SK-N-SH treated with all-trans-retinoic acid at 6 μM for 48 hours (cell line): Measurements from ENCODE around the gene PTPRD.

Experiments
- ATAC-seq: fragments of 200-7000 bp; cut with Tn5 transposase; 3 replicates; pipeline ENCODE4 v1.9.1; 2020; ENCODE audit warnings: mild to moderate bottlenecking, moderate library complexity
- BACH2 ChIP-seq: fragments of 250-450 bp; sonication (Bioruptor Pico); IDR thresholded peaks from 2 replicates; pipeline ENCODE4 v1.9.0; 2021; ENCODE audit warnings: mild to moderate bottlenecking, borderline replicate concordance
- CSDC2 ChIP-seq: fragments of 250-450 bp; sonication (Bioruptor Pico); IDR thresholded peaks from 2 replicates; pipeline ENCODE4 v1.5.0; 2020; ENCODE audit warnings: mild to moderate bottlenecking, moderate library complexity
- ISL1 ChIP-seq: fragments of 250-450 bp; sonication (Bioruptor Pico); IDR thresholded peaks from 2 replicates; pipeline ENCODE4 v2.1.2; 2022; ENCODE audit warnings: mild to moderate bottlenecking, moderate library complexity
- OSR1 ChIP-seq: fragments of 250-450 bp; sonication (Bioruptor Pico); IDR thresholded peaks from 2 replicates; pipeline ENCODE4 v1.8.0; 2022; ENCODE audit warnings: moderate library complexity, mild to moderate bottlenecking, inconsistent platforms
- PPARA ChIP-seq: fragments of 250-450 bp; sonication (Bioruptor Pico); IDR thresholded peaks from 2 replicates; pipeline ENCODE4 v1.5.0; 2020; ENCODE audit warnings: mild to moderate bottlenecking, borderline replicate concordance
- RARB ChIP-seq: fragments of 250-450 bp; sonication (Bioruptor Pico); IDR thresholded peaks from 2 replicates; pipeline ENCODE4 v1.8.0; 2021; ENCODE audit warnings: mild to moderate bottlenecking, moderate library complexity
- SNAI2 ChIP-seq: fragments of 250-450 bp; sonication (Bioruptor Pico); IDR thresholded peaks from 2 replicates; pipeline ENCODE4 v1.5.0; 2020; ENCODE audit warnings: mild to moderate bottlenecking, moderate library complexity
- TCF4 ChIP-seq: fragments of 250-450 bp; sonication (Bioruptor Pico); IDR thresholded peaks from 2 replicates; pipeline ENCODE4 v1.8.0; 2021; ENCODE audit warnings: mild to moderate bottlenecking, moderate library complexity, borderline replicate concordance
- ZC3H10 ChIP-seq: fragments of 250-450 bp; sonication (Bioruptor Pico); IDR thresholded peaks from 2 replicates; pipeline ENCODE4 v1.5.1; 2021; ENCODE audit warnings: mild to moderate bottlenecking, moderate library complexity
- ZFP3 ChIP-seq: fragments of 250-450 bp; sonication (Bioruptor Pico); IDR thresholded peaks from 2 replicates; pipeline ENCODE4 v1.5.0; 2020; ENCODE audit warnings: mild to moderate bottlenecking, moderate library complexity
- ZFP30 ChIP-seq: fragments of 450-650 bp; formaldehyde crosslinking; IDR thresholded peaks from 2 replicates; pipeline ENCODE4 v1.5.0; 2022; ENCODE audit warnings: mild to moderate bottlenecking, moderate library complexity
- ZNF70 ChIP-seq: fragments of 450-650 bp; formaldehyde crosslinking; IDR thresholded peaks from 2 replicates; pipeline ENCODE4 v1.5.0; 2020; ENCODE audit warnings: mild to moderate bottlenecking, moderate library complexity
- ZNF8 ChIP-seq: fragments of 450-650 bp; formaldehyde crosslinking; IDR thresholded peaks from 2 replicates; pipeline ENCODE4 v1.5.0; 2020; ENCODE audit warnings: mild to moderate bottlenecking, moderate library complexity
- TF ChIP-seq, protein P1 (sequence below): fragments of 250-450 bp; sonication (Bioruptor Pico); IDR thresholded peaks from 2 replicates; pipeline ENCODE4 v1.8.0; 2021; ENCODE audit warnings: low read depth, mild to moderate bottlenecking, moderate library complexity, borderline replicate concordance
- TF ChIP-seq, protein P2 (sequence below): fragments of 250-450 bp; sonication (Bioruptor Pico); IDR thresholded peaks from 2 replicates; pipeline ENCODE4 v1.5.1; 2021; ENCODE audit warnings: mild to moderate bottlenecking, moderate library complexity
- TF ChIP-seq, protein P3 (sequence below): fragments of 250-450 bp; sonication (Bioruptor Pico); IDR thresholded peaks from 2 replicates; pipeline ENCODE4 v1.5.1; 2020; ENCODE audit warnings: low read depth, mild to moderate bottlenecking, moderate library complexity
- TF ChIP-seq, protein P4 (sequence below): fragments of 250-450 bp; sonication (Bioruptor Pico); IDR thresholded peaks from 2 replicates; pipeline ENCODE4 v1.8.0; 2020; ENCODE audit warnings: mild to moderate bottlenecking, moderate library complexity, borderline replicate concordance

Gene PTPRD

DNA sequence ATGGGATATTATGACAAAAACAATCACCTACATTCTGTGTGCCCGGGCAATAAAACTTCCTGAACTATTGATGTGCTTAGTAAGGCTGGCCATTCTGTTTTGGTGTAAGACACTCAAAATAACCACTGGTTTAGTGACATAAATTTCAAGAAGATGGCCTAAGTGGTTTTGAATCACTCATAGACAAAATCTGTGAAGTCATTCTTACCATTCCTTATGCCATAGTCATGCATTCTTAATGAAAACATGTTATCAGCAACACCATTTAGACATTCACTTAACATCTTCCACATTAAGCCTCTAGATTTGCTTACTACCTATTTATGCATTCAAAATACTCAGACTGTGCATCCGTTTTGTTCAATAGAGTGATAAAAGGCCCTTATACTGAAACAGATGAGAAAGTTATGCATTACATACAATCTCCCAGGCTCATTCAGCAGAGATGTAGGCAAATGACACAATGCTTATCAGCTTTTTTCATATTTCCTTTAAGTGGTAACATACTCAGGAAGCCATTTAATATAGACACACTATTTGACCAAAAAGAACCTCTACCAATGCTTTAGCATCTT, 1964.4 kb downstream of the PTPRD start:
- TF ChIP-seq, protein P1, sequence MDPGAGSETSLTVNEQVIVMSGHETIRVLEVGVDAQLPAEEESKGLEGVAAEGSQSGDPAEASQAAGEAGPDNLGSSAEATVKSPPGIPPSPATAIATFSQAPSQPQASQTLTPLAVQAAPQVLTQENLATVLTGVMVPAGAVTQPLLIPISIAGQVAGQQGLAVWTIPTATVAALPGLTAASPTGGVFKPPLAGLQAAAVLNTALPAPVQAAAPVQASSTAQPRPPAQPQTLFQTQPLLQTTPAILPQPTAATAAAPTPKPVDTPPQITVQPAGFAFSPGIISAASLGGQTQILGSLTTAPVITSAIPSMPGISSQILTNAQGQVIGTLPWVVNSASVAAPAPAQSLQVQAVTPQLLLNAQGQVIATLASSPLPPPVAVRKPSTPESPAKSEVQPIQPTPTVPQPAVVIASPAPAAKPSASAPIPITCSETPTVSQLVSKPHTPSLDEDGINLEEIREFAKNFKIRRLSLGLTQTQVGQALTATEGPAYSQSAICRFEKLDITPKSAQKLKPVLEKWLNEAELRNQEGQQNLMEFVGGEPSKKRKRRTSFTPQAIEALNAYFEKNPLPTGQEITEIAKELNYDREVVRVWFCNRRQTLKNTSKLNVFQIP, result no peak
- TF ChIP-seq ISL1 (CRISPR knock-in tag), result peak; percentile 60
- TF ChIP-seq, all 23 proteins: peak for 1
- no peak for ATAC-seq

DNA sequence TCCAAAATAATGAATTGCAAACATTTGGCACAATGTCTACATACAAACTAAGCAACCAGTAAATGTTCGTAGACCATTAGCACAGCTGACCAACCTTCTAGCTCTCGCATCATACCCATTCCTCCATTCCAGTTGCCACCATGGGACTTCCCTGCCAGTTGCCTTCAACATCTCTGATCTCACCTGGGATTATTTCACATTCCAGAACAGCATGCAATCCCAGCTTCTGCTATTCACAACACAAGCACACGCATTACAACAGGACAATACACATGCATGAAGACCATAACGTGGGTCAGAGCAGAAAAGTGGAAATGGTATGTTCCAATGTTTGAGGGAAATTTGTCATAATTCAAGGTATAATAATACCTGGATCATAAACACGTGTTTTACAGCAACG, 1965.0 kb downstream of the PTPRD start:
- ATAC-seq, result no peak
- TF ChIP-seq, protein P1, result no peak
- TF ChIP-seq SNAI2 (no peak), ZNF70 (no peak), ZFP30 (no peak), ISL1 (CRISPR knock-in tag) (no peak), RARB (CRISPR knock-in tag) (no peak), ZC3H10 (CRISPR knock-in tag) (no peak), PPARA (CRISPR knock-in tag) (no peak), CSDC2 (CRISPR knock-in tag) (no peak), TCF4 (CRISPR knock-in tag) (no peak), OSR1 (CRISPR knock-in tag) (no peak)
- TF ChIP-seq, protein P2, sequence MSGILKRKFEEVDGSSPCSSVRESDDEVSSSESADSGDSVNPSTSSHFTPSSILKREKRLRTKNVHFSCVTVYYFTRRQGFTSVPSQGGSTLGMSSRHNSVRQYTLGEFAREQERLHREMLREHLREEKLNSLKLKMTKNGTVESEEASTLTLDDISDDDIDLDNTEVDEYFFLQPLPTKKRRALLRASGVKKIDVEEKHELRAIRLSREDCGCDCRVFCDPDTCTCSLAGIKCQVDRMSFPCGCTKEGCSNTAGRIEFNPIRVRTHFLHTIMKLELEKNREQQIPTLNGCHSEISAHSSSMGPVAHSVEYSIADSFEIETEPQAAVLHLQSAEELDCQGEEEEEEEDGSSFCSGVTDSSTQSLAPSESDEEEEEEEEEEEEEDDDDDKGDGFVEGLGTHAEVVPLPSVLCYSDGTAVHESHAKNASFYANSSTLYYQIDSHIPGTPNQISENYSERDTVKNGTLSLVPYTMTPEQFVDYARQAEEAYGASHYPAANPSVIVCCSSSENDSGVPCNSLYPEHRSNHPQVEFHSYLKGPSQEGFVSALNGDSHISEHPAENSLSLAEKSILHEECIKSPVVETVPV (CRISPR knock-in tag), result no peak
- TF ChIP-seq, protein P3, sequence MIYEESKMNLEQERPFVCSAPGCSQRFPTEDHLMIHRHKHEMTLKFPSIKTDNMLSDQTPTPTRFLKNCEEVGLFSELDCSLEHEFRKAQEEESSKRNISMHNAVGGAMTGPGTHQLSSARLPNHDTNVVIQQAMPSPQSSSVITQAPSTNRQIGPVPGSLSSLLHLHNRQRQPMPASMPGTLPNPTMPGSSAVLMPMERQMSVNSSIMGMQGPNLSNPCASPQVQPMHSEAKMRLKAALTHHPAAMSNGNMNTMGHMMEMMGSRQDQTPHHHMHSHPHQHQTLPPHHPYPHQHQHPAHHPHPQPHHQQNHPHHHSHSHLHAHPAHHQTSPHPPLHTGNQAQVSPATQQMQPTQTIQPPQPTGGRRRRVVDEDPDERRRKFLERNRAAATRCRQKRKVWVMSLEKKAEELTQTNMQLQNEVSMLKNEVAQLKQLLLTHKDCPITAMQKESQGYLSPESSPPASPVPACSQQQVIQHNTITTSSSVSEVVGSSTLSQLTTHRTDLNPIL (CRISPR knock-in tag), result no peak
- TF ChIP-seq, protein P4, sequence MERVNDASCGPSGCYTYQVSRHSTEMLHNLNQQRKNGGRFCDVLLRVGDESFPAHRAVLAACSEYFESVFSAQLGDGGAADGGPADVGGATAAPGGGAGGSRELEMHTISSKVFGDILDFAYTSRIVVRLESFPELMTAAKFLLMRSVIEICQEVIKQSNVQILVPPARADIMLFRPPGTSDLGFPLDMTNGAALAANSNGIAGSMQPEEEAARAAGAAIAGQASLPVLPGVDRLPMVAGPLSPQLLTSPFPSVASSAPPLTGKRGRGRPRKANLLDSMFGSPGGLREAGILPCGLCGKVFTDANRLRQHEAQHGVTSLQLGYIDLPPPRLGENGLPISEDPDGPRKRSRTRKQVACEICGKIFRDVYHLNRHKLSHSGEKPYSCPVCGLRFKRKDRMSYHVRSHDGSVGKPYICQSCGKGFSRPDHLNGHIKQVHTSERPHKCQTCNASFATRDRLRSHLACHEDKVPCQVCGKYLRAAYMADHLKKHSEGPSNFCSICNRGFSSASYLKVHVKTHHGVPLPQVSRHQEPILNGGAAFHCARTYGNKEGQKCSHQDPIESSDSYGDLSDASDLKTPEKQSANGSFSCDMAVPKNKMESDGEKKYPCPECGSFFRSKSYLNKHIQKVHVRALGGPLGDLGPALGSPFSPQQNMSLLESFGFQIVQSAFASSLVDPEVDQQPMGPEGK (CRISPR knock-in tag), result no peak

DNA sequence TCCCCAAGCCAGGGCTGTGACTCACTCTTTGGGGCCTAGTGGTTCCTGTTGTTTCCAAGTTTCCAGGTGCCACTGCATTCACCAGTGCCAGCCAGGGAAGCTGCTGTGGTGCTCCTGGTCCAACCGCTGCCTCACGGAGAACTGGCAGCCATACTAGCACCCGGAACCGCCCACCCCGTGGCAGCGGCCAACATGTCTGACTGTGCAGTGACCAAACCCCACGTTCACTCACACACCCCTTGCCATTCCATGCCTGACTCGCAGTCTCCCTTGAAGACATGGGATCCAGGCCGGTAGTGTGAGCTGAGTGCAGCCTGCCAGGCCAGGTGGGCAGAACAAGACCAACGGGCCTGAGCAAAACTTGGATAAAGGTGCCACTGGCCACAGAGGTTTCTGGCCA, 1968.2 kb downstream of the PTPRD start:
- TF ChIP-seq CSDC2 (CRISPR knock-in tag), result no peak
- TF ChIP-seq ZFP3 (CRISPR knock-in tag), result no peak
- TF ChIP-seq TCF4 (CRISPR knock-in tag), result no peak
- TF ChIP-seq SNAI2, result no peak
- no peak for TF ChIP-seq ZFP30
- no peak for TF ChIP-seq ZNF70
- TF ChIP-seq BACH2 (CRISPR knock-in tag), result no peak
- TF ChIP-seq, protein P2 (CRISPR knock-in tag), result no peak
- TF ChIP-seq ISL1 (CRISPR knock-in tag), result no peak
- TF ChIP-seq, protein P1, result no peak
- no peak for TF ChIP-seq ZNF8 (CRISPR knock-in tag)
- TF ChIP-seq ZC3H10 (CRISPR knock-in tag), result no peak
- ATAC-seq, result no peak
